K562 (cell line): ENCODE data around the gene KIRREL1. TPM values are rescaled to one million over a fixed set of nuclear protein-coding genes. Genes with fewer than 3 reads are reported as not detected.

Experiments
- HDAC3 ChIP-seq: fragments of 450-650 bp; IDR thresholded peaks from 2 replicates; pipeline ENCODE4 v1.6.1; 2018; ENCODE audit warnings: borderline replicate concordance, mild to moderate bottlenecking, moderate library complexity; ENCODE audit not compliant: partially characterized antibody
- KLF6 ChIP-seq: fragments of 250-450 bp; sonication (Bioruptor Pico); IDR thresholded peaks from 2 replicates; pipeline ENCODE4 v1.4.0; 2020; ENCODE audit warnings: mild to moderate bottlenecking, moderate library complexity, borderline replicate concordance
- MEIS2 ChIP-seq: fragments of 450-650 bp; IDR thresholded peaks from 2 replicates; pipeline ENCODE4 v1.6.1; 2014; ENCODE audit warnings: mild to moderate bottlenecking; ENCODE audit not compliant: partially characterized antibody
- NR4A1 ChIP-seq, 2 experiments: fragments of 250-450 bp in 1 of 2; fragments of 450-650 bp in 1 of 2; sonication (Bioruptor Pico) in 1 of 2; IDR thresholded peaks; 2 replicates each; pipeline versions ENCODE4 v1.4.0 to v1.6.1; 2016 to 2020; ENCODE audit warnings: mild to moderate bottlenecking in 2 of 2, missing compliant biosample characterization in 1 of 2, missing genetic modification characterization in 1 of 2, moderate library complexity in 1 of 2
- NRF1 ChIP-seq, 2 experiments: fragments of 450-650 bp; IDR thresholded peaks in 1 of 2; conservative IDR thresholded peaks in 1 of 2; 2 replicates each; pipeline ENCODE4 v1.6.1; 2014; ENCODE audit warnings: mild to moderate bottlenecking in 2 of 2
- RBM34 ChIP-seq: fragments of 200-400 bp; formaldehyde crosslinking; IDR thresholded peaks from 2 replicates; pipeline ENCODE4 v1.6.1; 2018; ENCODE audit warnings: low read length, borderline replicate concordance; ENCODE audit not compliant: insufficient read depth
- ZKSCAN1 ChIP-seq: fragments of 150-350 bp; IDR thresholded peaks from 2 replicates; pipeline ENCODE4 v1.6.1; 2016; ENCODE audit warnings: low read depth, low read length
- ZSCAN29 ChIP-seq: fragments of 450-650 bp; IDR thresholded peaks from 2 replicates; pipeline ENCODE4 v1.6.1; 2017
- ZSCAN32 ChIP-seq: fragments of 450-650 bp; formaldehyde crosslinking; IDR thresholded peaks from 2 replicates; pipeline ENCODE4 v1.4.0; 2020; ENCODE audit warnings: mild to moderate bottlenecking, moderate library complexity
- polyA plus RNA-seq, 8 experiments: library from polyadenylated mRNA; depleted of rRNA in 4 of 8; stranded (reverse) in 5 of 8; unstranded in 3 of 8; fragments of >200 nt; fragmentation: Nextera tagmentation in 2 of 8; fragmentation: Illumina TruSeq in 1 of 8; extraction: Ambion mirVana in 2 of 8; extraction: Trizol in 1 of 8; gene quantifications; 2 replicates each; pipeline versions ENCODE4 v1.2.1 to v1.2.3, GENCODE V29; 2011 to 2014; ENCODE audit warnings: inconsistent platforms in 1 of 8, missing spikeins in 1 of 8
- total RNA-seq, 7 experiments: library from RNA; depleted of rRNA in 6 of 7; stranded (reverse); fragments of >200 nt in 6 of 7; fragmentation: Illumina TruSeq in 2 of 7; extraction: Trizol in 2 of 7; gene quantifications; 2 replicates each; pipeline versions ENCODE4 v1.2.1 to v1.2.3, GENCODE V29; 2011 to 2021; ENCODE audit warnings: low replicate concordance in 1 of 7
- TF ChIP-seq, protein P1 (sequence below): fragments of 200-800 bp; sonication (Bioruptor generic); IDR thresholded peaks from 2 replicates; pipeline ENCODE4 v1.6.1; 2017; ENCODE audit warnings: missing genetic modification characterization, missing compliant biosample characterization
- TF ChIP-seq, protein P2 (sequence below): fragments of 450-650 bp; IDR thresholded peaks from 2 replicates; pipeline ENCODE4 v1.6.1; 2018; ENCODE audit not compliant: partially characterized antibody
- TF ChIP-seq, protein P3 (sequence below): sonication (generic); formaldehyde crosslinking; IDR thresholded peaks from 2 replicates; pipeline ENCODE4 v1.8.0; 2022; ENCODE audit warnings: mild to moderate bottlenecking, missing genetic modification reagents
- TF ChIP-seq, protein P4 (sequence below), 3 experiments: fragments of 200-800 bp in 1 of 3; sonication (Bioruptor generic) in 1 of 3; sonication (generic) in 1 of 3; formaldehyde crosslinking in 1 of 3; IDR thresholded peaks; 2 replicates each; pipeline versions ENCODE4 v1.6.1 to v1.8.0; 2016 to 2022; ENCODE audit warnings: mild to moderate bottlenecking in 2 of 3, missing compliant biosample characterization in 2 of 3, missing genetic modification characterization in 2 of 3, missing genetic modification reagents in 1 of 3
- TF ChIP-seq, protein P5 (sequence below): fragments of 450-650 bp; formaldehyde crosslinking; conservative IDR thresholded peaks from 2 replicates; pipeline ENCODE4 v1.4.0; 2022; ENCODE audit warnings: mild to moderate bottlenecking, missing genetic modification characterization

Gene KIRREL1
- total and polyA plus RNA-seq, 9 of the 15 experiments (the other 6 are each of a cell fraction or from before 2014, with no cell fraction given), result under 0.01 to 0.22 (median 0.03) TPM; not detected in 3

DNA sequence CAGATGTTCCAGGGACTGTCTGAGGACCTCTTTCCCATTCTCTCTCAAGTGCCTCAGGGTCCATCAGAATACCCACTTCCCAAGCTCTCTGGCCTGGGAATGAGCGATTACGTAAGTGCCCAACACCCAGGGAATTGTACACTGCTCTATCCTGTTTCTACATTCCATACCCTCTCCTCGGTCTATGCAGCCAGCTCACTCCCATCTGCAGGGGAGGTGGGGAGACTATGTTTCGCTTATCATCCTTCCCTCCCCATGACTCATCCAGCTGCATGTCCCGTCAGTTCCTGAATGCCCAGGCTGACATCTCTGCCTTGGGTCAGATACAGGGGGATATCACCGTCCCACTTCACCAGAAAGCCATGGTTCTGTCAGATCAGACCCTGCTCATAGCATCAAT lies 152.7 kb downstream of the KIRREL1 start (continued):
- TF ChIP-seq, protein P1, sequence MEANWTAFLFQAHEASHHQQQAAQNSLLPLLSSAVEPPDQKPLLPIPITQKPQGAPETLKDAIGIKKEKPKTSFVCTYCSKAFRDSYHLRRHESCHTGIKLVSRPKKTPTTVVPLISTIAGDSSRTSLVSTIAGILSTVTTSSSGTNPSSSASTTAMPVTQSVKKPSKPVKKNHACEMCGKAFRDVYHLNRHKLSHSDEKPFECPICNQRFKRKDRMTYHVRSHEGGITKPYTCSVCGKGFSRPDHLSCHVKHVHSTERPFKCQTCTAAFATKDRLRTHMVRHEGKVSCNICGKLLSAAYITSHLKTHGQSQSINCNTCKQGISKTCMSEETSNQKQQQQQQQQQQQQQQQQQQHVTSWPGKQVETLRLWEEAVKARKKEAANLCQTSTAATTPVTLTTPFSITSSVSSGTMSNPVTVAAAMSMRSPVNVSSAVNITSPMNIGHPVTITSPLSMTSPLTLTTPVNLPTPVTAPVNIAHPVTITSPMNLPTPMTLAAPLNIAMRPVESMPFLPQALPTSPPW (CRISPR knock-in tag), result peak; percentile 36; the same call in 1 of the 2 replicates
- TF ChIP-seq, protein P2, sequence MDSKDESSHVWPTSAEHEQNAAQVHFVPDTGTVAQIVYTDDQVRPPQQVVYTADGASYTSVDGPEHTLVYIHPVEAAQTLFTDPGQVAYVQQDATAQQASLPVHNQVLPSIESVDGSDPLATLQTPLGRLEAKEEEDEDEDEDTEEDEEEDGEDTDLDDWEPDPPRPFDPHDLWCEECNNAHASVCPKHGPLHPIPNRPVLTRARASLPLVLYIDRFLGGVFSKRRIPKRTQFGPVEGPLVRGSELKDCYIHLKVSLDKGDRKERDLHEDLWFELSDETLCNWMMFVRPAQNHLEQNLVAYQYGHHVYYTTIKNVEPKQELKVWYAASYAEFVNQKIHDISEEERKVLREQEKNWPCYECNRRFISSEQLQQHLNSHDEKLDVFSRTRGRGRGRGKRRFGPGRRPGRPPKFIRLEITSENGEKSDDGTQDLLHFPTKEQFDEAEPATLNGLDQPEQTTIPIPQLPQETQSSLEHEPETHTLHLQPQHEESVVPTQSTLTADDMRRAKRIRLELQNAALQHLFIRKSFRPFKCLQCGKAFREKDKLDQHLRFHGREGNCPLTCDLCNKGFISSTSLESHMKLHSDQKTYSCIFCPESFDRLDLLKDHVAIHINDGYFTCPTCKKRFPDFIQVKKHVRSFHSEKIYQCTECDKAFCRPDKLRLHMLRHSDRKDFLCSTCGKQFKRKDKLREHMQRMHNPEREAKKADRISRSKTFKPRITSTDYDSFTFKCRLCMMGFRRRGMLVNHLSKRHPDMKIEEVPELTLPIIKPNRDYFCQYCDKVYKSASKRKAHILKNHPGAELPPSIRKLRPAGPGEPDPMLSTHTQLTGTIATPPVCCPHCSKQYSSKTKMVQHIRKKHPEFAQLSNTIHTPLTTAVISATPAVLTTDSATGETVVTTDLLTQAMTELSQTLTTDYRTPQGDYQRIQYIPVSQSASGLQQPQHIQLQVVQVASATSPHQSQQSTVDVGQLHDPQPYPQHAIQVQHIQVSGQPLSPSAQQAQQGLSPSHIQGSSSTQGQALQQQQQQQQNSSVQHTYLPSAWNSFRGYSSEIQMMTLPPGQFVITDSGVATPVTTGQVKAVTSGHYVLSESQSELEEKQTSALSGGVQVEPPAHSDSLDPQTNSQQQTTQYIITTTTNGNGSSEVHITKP, result peak; percentile 24
- TF ChIP-seq HDAC3 (no peak), ZKSCAN1 (no peak), MEIS2 (no peak), NRF1 (conservative IDR thresholded peaks at IDR 0.05 in 1 of 2, IDR thresholded peaks at IDR 0.05 in 1 of 2) (0 out of 4 replicates have a peak, but pooled peaks of 1 of the 2 experiments have one; percentile 11), ZSCAN29 (peak; percentile 87), ZSCAN32 (CRISPR knock-in tag) (no peak), KLF6 (CRISPR knock-in tag) (no peak), NR4A1 (CRISPR knock-in tag; IDR thresholded peaks at IDR 0.05) (no peak), NR4A1 (tag; IDR thresholded peaks at IDR 0.05) (no peak), RBM34 (no peak)
- TF ChIP-seq, protein P3, sequence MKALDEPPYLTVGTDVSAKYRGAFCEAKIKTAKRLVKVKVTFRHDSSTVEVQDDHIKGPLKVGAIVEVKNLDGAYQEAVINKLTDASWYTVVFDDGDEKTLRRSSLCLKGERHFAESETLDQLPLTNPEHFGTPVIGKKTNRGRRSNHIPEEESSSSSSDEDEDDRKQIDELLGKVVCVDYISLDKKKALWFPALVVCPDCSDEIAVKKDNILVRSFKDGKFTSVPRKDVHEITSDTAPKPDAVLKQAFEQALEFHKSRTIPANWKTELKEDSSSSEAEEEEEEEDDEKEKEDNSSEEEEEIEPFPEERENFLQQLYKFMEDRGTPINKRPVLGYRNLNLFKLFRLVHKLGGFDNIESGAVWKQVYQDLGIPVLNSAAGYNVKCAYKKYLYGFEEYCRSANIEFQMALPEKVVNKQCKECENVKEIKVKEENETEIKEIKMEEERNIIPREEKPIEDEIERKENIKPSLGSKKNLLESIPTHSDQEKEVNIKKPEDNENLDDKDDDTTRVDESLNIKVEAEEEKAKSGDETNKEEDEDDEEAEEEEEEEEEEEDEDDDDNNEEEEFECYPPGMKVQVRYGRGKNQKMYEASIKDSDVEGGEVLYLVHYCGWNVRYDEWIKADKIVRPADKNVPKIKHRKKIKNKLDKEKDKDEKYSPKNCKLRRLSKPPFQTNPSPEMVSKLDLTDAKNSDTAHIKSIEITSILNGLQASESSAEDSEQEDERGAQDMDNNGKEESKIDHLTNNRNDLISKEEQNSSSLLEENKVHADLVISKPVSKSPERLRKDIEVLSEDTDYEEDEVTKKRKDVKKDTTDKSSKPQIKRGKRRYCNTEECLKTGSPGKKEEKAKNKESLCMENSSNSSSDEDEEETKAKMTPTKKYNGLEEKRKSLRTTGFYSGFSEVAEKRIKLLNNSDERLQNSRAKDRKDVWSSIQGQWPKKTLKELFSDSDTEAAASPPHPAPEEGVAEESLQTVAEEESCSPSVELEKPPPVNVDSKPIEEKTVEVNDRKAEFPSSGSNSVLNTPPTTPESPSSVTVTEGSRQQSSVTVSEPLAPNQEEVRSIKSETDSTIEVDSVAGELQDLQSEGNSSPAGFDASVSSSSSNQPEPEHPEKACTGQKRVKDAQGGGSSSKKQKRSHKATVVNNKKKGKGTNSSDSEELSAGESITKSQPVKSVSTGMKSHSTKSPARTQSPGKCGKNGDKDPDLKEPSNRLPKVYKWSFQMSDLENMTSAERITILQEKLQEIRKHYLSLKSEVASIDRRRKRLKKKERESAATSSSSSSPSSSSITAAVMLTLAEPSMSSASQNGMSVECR (CRISPR knock-in tag), result no peak
- TF ChIP-seq, protein P4, sequence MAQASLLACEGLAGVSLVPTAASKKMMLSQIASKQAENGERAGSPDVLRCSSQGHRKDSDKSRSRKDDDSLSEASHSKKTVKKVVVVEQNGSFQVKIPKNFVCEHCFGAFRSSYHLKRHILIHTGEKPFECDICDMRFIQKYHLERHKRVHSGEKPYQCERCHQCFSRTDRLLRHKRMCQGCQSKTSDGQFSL (CRISPR knock-in tag; IDR thresholded peaks at IDR 0.05), result no peak
- TF ChIP-seq, protein P4 (tag; IDR thresholded peaks at IDR 0.05), result no peak
- TF ChIP-seq, protein P5, sequence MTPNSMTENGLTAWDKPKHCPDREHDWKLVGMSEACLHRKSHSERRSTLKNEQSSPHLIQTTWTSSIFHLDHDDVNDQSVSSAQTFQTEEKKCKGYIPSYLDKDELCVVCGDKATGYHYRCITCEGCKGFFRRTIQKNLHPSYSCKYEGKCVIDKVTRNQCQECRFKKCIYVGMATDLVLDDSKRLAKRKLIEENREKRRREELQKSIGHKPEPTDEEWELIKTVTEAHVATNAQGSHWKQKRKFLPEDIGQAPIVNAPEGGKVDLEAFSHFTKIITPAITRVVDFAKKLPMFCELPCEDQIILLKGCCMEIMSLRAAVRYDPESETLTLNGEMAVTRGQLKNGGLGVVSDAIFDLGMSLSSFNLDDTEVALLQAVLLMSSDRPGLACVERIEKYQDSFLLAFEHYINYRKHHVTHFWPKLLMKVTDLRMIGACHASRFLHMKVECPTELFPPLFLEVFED, result no peak
